Measurements from ENCODE around the gene ZNF319.

- no peak for TF ChIP-seq CTCF (IDR thresholded peaks at IDR 0.05 in 2 of 3, conservative IDR thresholded peaks at IDR 0.05 in 1 of 3; ENCODE audit: control insufficient read depth in 2 of 3, extremely low read depth in 1 of 3, insufficient read depth in 1 of 3, low read depth in 3 of 3, low read length in 3 of 3)
- no peak for TF ChIP-seq MAX (IDR thresholded peaks at IDR 0.05; ENCODE audit: low read depth, low read length)
Measured at GRCh38 chr16:58027161-58027915, 26.9 kb upstream of the ZNF319 start.

Measured in GM12878 (cell line).